Measurements from ENCODE around the gene EFHD2.
A peak's percentile ranks its signal among the peaks of the same experiment; 100 is the strongest.
"Not testable (repeated sequence)": the region's sequence is repeated elsewhere in the genome, so short reads cannot be mapped to it uniquely, and the experiment has no call there.

Gene EFHD2

DNA sequence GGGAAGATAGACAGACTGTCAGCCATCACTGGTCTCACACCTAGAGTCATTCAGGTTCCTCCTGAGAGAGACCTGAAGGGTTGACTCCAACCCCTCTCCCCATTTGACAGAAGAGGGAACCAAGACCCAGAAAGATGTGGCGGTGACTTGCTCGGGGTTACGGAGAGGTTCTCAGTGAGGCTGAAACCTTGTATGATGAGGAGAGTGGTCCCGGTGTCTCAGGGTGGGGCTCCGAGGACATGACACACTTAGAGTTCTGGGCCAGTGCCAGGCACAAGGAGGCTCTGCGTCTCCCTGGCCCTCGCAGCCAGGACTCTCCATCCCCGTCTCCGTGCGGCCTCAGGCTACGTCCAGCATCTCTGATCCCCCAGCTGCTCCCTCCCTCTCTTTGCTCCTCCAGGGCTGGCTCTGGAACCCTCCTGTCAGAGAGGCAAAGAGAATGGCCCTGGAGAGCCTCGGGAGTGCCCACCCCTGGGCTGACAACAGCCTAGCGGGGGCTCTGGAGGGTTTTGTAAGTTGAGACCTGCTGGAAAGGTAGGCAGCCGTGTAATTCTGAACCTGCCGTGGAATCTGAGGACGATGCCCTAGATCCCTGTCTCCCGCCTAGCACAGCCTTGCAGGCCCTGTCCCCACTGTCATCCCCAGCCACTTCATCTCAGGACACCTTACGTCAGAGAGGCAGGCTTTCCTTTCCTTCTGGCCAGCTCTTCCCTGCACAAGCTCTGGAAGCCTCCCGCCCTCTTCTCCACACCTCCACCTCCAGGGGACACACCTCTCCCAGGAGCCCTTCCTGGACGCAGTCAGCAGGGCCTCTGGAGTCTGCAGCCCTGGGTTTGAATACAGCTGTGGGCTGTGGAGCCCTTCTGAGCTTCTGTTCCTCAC is 4.1 kb downstream of the EFHD2 start:
- no peak for DNase-seq

DNA sequence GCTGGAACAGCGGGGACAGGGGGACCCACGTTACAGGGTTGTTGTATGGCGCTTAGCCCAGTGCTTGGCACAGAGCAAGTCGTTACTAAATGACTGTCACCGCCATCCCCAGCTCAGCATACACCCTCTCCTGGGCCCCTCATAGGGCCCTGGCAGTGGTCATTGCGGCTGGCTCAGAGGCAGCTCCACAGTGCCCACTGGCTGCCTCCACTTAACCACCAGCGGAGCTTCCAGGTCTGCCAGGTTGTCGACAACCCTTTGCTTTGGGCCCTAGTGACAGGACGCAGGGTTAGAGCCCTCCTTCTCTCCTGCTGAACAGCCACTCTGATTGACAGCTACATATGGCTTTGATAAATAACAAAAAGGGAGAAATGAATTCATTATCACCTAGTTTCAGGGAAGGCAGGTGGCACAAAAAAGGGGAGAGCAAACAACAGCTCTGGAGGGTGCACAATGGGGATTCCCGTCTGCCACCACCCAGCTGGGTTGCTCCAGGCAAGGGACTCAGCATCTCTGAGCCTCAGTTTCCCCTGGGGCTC is 4.8 kb downstream of the EFHD2 start:
- no peak for DNase-seq

DNA sequence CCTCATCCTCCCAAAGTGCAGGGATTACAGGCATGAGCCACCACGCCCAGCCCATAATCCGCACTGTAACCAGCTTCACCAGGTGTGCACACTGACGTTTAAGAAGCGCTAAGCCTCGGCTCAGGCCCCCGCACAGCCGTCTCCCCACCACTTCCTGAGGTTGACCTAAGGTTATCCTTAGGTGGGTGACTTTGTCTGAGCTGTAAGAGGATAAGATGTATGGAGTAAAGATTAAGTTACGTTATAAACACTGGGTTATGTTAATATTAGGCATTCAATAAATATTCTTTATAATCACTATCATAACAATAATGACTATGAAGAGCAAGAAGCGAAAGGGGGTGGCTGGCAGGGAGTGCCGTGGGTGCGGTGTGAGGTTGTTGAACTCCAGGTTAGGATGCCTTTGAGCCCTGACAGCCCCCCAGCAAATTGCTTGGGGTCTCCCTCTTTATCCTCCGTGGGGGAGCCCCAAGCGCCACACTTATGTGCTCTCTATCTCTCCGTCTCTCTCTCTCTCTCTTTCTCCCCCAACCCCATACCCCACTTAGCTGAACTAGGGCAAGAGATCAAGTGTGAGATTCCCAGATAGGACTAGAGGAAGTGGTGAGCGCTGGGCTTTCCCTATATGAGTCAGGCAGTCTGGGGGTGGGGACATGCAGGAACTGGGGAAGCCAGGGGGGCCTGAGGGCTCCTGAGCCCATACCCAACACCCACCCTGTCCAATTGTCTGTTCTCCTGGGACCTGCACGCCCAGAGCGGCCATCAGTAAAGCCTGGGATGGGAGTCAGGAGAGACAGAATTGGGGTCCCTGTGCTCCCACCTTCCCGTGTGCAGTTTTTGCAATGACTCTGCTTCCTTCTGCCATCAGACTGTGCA is 7.6 kb downstream of the EFHD2 start:
- no peak for DNase-seq

DNA sequence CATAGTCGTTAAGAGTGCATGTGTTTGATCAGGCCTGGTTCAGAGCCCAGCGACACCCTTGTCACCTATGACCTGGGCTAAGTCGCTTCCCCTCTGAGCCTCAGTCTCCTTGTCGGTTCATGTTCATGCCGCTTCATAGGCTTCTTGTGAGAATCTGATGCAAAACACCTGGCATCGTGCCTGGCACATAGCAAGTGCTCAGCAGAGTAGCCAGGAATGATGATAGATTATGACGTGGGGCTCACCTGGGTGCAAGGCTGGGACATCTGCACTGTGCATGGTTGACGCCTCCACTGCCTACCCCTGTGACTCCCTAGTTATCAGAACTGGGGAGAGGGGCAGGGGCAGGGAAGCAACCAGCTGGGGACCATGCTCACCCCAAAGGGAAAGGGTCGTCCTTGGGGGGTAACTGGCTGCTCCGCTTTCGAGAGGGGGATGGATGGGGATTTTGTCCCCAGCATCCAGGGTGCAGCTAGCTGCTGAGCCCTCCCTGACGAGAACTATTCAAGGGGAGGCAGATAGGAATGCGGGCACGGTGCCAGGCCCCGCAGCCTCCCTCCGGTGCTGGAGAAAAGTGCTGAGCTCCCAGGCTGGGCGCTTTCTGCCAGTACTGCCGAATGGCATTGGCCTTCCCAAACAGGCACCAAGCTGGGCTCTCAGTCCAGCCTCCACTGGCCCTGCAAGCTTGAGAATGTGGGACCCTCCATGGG is 9.3 kb downstream of the EFHD2 start:
- DNase-seq, result no peak

DNA sequence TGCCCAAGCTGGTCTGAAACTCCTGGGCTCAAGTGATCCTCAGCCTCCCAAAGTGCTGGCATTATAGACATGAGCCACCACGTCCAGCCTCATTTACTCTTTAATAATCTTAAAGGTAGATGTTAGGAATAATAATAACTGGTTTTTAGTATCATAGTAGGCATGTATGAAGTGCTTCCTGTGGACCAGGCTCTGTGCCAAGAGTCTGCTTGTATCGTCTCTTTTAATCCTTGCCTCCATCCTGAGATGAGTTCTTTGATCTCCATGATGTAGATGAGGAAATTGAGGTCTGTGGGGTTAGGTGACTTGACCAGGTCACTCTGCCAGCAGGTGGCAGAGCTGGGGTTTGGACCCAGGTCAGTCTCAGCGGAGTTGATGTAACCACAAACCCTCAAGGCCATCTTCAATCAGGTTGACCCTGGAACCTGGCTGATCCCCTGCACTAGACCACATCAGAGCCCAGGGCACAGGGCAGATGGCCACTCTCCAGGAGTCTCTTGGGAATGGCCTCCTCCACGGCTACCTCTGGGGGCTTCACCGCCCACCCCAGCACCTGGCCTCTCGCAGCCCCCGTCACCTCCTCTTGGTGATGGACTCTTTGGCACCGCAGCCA is 11.3 kb downstream of the EFHD2 start:
- DNase-seq, result no peak

DNA sequence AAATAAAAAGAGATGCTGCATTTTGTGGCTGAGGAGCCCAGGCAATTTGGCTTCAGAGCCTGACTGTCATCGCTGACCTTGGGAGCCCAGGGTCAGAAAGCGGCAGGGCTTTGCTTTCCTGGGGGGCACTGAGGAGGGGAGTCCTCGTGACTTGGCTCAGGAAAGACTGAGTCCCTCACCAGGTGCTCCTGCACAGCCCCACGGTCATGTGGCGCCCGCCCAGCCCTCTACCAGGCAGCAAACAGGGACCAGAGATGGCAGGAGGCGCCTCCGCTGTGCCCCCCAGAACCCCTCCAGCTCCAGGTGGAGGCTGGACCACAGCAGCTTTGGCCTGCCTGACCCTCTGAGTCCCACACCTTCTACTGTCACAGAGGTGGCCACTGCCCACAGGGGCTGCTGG is 13.2 kb downstream of the EFHD2 start:
- no peak for DNase-seq

DNA sequence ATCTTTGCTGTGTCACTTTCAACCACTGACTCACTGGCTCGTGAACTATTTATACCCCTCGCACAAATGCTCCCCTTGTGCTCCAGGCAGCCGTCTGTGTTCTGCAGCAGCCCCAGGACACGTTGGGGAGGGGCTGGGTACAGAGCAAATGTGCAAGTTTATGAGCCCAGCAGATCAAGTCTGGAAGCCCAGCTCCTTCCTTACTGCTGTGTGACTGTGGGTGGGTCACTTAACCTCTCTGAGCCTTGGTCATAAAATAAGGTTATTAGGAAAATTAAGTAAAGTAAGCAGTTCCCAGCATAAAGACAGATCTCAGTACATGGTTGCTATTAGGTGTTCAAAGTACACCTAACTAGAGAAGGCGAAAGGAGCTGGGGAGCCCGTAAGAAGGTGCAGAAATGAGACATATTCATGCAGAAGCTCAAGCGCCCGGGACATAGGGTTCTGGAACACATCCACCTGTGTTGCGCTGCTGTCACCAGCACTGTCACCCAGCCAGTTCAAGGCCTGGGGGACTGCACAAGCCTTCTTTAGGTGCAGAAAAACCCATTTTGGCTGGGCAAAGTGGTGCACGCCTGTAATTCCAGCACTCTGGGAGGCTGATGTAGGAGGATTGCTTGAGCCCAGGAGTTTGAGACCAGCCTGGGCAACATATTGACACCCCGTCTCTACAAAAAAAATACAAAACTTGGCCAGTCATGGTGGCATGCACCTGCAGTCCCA is 13.8 kb downstream of the EFHD2 start:
- DNase-seq, result no peak

DNA sequence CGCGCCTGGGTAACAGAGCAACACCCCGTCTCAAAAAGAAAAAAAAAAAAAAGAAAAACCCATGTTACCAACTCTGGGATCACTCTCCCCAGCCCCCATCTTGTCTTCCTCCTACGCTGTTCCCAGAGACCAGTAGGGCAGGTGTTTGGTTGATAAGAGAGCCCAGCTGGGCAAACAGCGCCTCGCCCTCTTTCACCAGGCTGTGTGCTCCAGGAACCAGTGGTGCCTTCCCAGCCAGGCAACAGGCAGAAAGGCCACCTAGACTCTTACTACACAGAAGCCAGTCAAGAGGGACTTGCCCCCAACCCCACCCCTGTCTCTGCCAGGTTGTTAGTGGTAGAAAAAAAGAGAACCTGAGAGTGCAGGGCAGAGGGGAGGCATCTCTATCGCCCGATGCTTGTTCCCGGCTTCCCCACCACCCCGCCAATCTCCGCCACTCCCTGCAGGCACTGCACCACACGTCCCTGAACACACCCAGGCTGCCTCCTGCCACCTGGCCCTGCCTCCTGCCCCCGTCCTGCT is 14.5 kb downstream of the EFHD2 start:
- peak; percentile 34 for DNase-seq

DNA sequence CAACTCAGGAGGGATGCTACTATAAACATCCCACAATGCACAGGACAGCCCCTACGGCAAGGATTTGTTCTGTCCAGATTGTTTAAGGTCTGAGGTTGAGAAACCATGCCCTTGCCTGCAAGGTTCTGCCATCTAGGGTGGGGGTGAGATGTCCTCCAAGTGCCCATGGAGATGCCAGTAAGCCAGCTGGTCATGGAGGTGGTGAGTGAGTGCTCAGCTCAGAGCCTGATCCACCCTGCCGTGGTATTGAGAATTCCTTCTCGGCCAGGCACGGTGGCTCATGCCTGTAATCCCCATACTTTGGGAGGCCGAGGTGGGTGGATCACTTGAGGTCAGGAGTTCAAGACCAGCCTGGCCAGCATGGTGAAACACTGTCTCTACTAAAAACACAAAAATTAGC is 15.3 kb downstream of the EFHD2 start:
- DNase-seq, result no peak

DNA sequence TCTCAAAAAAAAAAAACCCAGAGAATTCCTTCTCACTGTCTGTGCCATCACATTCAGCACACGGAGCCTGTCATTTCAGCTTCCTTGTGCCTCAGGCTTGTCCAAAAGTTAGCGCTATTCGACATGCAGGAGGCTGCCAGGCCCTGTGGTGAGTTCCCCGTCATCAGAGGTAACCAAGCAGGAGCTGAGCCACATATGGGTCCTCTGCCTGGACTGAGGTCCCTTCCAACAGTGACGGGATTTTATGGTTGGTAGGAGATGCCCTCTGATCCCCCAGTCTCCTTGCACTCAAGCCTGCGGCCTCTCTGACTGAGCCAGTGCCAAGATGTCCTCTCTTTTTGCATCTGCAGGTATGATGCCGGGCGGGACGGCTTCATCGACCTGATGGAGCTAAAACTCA is 15.8 kb downstream of the EFHD2 start:
- DNase-seq, result no peak

DNA sequence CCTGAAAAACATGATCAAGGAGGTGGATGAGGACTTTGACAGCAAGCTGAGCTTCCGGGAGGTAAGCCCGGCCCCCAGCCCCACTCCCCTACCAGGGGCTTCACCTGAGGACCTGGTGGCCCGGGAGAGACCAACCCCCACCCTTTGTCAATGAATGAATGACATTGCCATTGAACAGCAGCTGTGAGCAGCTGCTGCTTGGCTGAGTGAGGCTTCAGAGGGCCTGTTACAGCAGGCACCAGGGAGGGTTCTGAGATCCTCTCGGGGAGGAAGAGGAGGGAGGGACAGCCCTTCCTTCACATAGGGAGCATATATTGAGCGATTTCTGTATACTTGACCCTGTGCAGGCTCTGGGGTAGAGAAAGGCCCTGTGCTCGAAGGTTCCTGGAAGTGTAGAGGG is 16.3 kb downstream of the EFHD2 start:
- DNase-seq, result no peak

DNA sequence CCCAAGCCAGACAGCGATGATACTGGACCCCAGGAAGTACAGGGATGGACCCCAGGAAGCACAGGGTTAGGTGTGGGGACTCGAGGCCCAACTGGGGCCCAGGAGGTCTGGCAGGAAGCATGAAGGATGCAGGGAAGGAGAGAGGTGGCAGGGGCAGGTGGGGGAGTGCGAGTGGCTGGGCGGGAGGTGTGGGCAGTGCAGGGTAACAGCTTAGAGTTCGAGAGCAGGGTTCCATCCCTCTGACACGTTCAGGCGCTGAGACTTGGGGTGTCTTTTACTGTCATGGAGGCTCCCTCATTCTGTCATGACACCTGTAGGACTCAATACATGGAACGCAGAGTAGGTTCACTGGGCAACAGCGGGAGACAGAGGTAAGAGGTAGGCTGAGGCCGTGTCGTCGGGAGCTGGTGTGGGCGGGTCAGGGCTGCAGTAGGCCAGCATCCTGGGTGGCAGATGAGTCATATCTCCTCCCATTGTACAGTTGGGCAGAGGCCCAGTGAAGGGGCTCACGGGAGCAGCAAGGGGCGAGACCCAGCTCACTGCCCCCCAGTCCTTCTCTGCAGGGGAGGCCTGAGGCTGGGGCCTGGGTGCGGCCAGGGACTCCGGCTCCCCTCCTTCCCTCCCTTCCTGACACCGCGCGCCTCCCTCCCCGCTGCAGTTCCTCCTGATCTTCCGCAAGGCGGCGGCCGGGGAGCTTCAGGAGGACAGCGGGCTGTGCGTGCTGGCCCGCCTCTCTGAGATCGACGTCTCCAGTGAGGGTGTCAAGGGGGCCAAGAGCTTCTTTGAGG is 17.0 kb downstream of the EFHD2 start:
- DNase-seq, result no peak

DNA sequence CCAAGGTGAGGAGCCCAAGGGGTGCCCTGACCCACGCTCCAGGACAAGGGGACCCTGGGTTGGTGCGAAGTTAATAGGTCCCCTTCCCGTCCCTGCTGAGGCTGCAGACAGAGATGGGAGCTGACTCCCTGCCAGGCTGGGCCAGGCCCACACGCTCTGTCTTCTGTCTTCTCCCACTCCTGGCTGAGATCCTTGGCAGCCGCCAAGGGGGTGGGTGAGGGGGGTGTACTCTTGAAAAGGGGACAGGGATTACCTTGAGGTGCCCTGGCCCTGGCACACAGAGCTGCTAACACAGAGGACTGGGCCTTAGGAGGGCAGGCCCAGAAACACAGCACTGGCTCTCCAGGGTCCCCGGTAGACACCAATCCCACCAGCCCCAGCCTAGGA is 17.6 kb downstream of the EFHD2 start:
- DNase-seq, result no peak

DNA sequence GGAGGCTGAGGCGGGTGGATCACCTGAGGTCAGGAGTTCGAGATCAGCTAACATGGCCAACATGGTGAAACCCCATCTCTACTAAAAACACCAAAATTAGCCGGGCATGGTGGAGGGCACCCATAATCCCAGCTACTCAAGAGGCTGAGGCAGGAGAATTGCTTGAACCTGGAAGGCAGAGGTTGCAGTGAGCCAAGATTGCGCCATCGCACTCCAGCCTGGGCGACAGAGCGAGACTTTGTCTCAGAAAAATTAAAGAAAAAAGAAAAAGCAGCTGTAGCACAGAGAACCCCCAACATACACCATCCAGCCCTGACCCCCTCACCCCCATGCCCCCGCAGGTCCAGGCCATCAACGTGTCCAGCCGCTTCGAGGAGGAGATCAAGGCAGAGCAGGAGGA is 18.6 kb downstream of the EFHD2 start:
- not testable (repeated sequence) for DNase-seq

DNA sequence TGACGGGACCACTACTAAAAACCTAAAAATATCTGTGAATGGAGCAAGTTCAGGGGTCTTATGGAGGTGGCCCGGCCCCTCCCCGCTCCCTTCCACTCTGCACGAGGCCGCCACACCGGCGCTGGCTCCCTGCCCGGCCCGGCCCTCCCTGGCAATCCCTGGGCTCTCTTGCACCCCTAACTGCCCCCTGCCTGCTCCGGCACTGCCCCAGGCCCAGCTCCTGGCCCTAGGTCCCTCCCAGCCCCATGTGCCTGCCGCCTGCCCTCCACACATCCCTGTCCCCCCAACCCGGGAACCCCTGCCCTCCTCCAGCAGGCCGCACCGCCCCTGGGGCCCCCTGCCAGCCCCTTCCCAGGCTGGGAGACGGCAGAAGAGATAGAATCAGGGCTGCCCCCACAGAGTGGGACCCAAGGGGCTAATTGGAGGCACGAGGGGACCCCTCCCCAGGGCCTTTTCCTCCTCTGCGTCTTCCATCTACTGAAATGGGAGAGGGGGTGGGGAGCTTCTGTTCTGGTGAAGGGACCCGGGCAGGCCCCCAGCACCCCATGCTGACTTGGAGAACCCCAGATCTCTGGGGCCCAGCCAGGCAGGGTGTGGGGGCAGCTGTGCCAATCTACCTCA is 19.2 kb downstream of the EFHD2 start:
- DNase-seq, result no peak

DNA sequence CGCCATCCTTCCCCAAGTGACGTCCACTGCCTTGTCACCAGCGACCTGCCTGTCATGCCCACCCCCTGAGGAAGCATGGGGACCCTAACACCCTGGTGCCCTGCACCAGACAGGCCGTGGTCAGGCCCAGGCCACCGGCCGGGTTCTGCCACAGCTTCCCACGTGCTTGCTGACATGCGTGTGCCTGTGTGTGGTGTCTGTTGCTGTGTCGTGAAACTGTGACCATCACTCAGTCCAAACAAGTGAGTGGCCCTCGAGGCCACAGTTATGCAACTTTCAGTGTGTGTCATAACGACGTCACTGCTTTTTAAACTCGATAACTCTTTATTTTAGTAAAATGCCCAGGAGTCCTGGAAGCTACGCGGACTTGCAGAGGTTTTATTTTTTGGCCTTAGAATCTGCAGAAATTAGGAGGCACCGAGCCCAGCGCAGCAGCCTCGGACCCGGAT is 20.0 kb downstream of the EFHD2 start:
- no peak for DNase-seq

DNA sequence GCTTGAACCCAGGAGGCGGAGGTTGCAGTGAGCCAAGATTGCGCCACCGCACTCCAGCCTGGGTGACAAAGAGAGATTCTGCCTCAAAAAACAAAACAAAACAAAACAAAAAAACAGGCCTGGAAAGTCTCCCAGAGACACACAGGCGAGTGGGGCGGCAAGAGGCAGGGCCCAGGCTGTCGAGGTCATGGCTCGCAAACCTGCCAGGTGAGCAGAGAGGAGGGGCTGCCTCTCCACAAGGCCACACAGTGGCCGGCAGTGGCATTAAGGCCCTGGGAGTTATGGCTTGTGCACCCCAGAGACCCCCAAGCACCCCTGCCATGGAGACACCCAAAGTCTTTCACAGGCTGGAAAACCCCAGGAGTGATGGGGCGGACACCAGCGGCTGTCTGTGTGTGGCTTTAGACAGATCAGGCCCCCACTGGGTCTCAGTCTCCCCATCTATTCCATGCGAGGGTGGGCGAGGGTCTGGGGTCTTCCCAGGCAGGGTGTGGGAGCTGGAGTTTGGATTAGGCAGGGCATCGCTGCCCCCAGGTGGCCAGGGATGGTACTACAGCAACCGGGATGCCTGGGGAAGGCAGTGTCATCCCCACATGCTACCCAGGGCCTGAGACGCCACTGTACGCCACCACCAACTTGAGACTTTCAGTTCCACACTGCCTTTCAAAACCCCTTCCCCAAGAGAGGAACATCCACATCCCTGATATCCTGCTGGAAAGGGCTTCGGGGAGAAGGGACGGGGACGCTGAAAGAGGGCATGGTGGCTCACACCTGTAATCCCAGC is 21.3 kb downstream of the EFHD2 start:
- no peak for DNase-seq

DNA sequence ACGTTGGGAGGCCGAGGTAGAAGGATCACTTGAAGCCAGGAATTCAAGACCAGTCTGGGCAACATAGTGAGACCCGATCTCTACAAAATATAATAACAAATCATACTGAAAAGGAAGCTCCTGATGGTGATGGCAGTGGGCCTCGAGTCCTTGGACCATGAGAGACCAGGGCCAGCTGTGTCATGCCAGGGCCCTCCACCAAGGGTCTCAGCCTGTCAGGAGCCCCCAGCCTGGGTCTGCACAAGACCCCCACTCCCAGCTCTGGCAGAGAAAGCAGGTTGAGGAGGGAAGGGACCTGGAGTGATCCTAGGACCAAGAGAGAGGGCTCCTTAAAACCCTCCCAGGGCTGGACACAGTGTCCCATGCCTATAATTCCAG is 21.9 kb downstream of the EFHD2 start:
- no peak for DNase-seq

DNA sequence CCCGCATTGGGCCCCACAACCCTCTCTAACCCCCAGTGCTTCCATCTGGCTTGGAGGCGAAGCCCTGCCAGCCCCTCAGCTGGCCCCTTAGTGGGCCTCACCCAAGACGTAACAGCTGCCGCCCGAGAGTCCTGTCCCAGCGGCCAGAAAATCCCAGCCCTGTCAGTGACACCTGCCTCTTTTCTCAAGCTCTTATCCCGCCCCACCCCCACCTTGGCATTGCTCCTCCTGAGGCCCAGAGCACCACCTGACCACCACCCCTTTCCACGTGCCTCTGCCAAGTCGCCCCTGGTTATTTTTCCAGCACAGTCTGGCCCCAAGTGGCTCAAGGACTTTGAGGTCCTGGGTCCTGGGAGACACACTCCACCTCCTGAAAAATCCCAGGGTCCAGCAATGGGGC is 22.6 kb downstream of the EFHD2 start:
- no peak for DNase-seq

DNA sequence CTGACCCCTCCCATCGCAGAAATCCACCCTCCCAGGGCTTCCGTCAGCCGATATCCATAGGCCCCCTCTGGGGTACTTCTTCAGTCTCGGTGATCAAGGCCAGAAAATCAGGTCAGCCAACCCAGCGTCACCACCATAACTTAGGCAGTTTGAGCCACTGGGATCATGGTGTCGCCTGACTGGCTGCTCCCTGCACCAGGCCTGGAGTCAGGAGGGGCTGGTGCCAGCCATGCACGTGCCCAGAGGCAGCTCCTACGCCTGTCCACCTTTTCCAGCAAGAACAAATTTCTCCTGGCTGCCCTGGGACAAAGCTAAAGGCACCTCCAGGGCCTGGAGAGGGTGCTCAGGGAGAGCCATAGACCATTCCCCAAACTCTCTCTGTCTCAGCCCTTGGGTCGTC is 23.8 kb downstream of the EFHD2 start:
- DNase-seq, result no peak
